HG03575 (cell line): ENCODE measurements around the gene TSPEAR.
"Not testable (repeated sequence)": the region's sequence is repeated elsewhere in the genome, so short reads cannot be mapped to it uniquely, and the experiment has no call there.

Experiments used
- ATAC-seq: cut with Tn5 transposase; IDR thresholded peaks from one replicate; pipeline ENCODE4 v1.9.1; 2021; ENCODE audit not compliant: unreplicated experiment, insufficient number of reproducible peaks, low FRiP score; ENCODE audit errors: extremely low read depth

Gene TSPEAR

DNA sequence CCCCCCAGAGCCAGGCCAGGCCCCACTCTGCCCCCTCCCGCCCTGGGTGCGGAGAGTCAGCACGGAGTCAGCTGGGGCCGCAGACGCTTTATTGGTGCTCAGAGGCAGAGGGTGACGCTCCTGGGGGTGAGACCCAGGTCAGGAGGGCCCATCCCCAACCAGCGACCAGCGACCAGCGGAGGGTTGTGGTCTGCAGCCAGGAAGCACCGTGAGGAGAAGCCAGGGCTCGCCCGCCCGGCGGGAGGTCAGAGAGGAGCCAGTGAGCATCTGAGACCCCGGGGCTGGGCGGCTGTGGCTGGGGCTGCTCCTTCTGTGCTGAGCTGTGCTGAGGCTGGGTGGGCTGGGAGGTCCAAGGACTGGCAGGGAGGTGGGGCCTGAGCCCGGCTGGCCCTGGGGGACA lies 161.1 kb downstream of the TSPEAR start:
- not testable (repeated sequence) for ATAC-seq

DNA sequence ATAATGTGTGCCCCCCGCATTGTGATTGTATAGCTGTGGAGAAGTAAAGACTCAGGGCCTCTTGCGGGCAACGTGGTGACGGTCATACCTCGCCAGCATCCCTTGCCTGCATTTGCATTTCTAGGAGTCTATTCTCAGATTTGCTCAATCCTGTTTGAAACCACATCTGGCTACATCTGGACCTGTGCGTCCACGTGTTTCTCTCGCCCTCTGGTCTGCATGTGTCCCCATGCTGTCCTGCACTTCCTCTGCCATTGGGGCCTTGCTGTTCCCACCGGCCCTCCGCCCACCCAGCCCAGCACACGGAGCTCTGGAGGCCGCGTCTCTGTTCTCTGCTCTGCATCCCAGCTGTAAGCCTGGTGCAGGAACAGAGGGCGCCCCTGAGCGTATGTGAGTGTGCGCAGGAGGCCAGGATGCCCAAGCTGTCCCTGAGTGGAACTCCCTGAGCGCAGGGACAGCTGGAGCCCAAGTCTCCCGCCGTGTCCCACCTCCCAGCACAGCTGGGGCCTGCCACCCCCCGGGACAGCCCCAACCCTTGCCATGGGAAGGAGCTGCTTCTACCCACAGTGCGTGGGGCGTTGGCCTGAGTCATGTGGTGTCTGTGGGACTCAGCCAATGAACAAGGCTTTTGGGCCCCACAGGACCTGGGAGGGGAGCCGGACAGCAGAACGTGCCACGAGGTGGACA lies 161.7 kb downstream of the TSPEAR start:
- ATAC-seq, result no peak

GRCh38 chr21:44548922-44549321 lies 162.4 kb downstream of the TSPEAR start:
- no peak for ATAC-seq

DNA sequence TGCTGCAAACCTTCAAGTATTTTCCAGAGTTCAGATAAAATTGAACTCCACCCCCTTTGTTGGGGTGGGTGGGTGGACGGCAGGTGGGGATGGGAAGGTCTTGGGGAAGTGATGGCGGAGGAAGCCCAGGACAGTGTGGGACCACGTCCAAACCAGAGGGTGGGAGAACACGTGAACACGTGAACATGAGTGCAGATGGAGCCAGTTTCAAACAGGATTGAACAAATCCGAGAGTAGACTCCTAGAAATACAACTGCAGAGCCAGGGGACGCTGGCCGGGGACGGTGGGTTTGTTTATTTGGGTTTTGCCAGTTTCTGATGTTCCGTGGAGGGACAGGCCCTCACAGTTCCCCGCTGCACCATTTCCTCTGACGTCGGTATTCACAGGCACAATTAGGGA lies 163.0 kb downstream of the TSPEAR start:
- ATAC-seq, result no peak

- ATAC-seq, result no peak
These were observed 163.6 kb downstream of the TSPEAR start for GRCh38 chr21:44547656-44548331.

DNA sequence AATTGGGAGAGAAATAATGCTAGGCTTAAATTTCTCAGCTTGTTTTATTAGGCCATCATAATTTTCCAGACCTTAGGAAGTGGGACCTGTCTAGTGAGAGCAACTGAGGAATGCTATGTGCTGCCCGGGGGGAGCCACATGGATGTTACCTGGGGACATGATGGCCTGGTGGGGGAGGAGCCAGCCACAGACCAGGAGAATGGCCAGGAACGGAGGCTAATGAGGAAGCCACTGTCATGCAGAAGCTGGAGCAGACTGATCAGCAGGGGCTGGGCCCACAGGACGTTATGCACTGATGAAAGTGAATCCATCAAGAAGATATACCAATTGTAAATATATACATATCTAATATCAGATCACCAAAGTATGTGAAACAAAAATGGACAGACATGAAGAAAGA lies 166.8 kb downstream of the TSPEAR start:
- no peak for ATAC-seq

- ATAC-seq, result no peak
These were observed 168.7 kb downstream of the TSPEAR start for GRCh38 chr21:44542716-44543115.

DNA sequence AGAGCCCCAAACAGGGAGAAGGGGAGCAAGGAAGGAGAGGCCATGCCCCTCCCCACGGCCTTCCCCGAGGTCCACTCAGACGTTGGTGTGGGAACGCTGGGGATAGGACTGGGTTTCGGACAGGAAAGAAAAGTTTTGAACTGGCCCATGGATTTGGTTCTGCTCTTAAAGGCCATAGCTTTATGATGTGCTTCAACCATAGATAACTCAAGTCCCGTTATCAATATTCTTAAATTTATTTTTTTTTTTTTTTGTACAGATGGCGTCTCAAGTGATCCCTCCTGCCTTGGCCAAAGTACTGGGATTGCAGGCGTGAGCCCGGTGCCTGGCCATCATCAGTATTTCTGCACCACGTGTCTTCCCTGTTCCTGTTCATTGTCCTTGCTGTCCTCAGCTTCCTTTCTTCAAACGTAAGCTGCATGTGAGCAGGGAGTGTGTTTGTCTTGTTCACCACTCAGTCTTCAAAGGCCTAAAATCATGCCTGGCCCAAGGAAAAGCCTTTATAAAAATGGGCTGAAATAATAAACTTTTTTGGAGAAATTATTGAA lies 170.6 kb downstream of the TSPEAR start:
- no peak for ATAC-seq

- ATAC-seq, result no peak
These were observed 171.2 kb downstream of the TSPEAR start, which contains the start of gene KRTAP10-1 for GRCh38 chr21:44539991-44540666. Gene KRTAP10-1, minus strand, starts transcription at chr21:44540195. Its CDS starts 45 bp downstream, at chr21:44540150.

DNA sequence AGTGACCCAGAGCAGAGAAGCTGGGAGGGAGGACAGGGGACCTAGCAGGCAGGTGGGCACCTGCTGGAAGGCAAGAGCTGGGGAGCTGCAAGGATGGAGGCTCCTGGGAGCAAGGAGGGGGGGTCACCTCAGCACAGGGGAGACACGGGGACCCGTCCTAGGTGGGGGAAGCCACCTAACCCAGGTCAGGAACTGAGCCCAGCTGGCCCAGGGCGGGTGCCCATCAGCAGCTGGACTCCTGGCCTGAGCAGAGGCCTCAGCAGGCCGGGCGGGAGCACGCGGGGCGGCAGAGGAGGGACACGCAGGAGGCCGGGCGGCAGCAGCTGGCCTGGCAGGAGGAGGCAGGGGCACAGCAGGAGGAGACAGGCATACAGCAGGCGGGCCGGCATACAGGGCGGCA lies 172.3 kb downstream of the TSPEAR start:
- no peak for ATAC-seq

- ATAC-seq, result no peak
These were observed 173.2 kb downstream of the TSPEAR start for GRCh38 chr21:44537930-44538911.

DNA sequence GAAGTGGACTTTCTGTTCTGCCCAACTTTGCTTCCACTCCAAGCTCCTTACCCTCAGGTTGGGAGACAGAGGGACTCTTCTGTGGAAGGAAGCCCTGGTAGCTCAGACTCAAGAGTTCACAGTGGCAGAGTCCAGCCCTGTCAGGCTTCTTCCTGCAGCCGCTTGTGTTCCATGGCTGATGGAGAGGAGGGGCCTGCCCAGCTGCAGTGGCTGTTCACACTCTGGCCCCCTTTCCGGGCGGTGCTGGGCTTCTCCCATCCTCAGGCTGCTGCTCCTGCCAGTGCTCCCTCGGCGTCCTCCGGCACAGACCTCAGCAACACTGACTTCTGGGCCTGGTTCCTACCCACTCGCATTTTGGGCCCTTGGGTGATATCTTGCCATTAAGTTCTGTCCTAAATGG lies 175.4 kb downstream of the TSPEAR start:
- ATAC-seq, result no peak

DNA sequence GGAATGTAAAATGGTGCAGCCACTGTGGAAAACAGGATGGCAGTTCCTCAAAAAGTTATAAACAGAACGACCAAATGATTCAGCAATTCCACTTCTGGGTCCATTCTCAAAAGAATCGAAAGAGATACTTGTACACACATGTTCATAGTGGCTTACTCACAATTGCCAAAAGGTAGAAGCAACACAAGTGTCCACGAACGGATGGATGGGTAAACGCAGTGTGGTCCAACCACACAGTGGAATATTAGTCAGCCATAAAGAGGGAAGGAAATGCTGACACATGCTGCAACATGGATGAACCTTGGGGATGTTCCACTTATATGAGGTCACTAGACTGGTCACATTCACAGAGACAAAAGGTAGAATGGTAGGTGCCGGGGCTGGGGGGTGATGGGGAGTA lies 176.7 kb downstream of the TSPEAR start:
- ATAC-seq, result no peak

DNA sequence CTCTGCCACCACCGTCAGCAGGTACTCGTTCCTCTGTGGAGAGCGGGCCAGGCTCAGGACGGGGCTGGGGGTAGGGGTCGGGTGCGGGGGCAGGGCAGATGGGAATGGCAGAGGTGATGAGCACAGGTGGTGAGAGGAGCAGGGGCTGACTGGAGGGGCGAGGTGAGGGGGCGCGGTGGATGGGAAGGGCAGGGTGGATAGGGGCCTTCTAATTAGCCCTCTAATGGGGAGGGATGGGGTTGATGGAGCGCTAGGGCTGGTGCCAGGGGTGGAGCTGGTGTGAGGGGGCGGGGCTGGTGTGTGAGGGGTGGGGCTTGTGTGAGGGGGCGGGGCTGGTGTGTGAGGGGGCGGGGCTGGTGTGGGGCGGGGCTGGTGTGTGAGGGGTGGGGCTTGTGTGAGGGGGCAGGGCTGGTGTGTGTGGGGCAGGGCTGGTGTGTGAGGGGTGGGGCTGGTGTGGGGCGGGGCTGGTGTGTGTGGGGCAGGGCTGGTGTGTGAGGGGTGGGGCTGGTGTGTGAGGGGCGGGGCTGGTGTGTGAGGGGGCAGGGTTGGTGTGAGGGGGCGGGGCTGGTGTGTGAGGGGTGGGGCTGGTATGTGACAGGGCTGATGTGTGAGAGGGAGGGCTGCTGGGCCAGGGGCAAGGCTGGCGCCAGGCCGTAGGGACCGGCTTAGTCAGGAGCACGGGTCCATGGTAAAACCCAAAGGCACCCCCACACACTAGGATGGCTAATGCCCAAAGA lies 177.3 kb downstream of the TSPEAR start:
- no peak for ATAC-seq

DNA sequence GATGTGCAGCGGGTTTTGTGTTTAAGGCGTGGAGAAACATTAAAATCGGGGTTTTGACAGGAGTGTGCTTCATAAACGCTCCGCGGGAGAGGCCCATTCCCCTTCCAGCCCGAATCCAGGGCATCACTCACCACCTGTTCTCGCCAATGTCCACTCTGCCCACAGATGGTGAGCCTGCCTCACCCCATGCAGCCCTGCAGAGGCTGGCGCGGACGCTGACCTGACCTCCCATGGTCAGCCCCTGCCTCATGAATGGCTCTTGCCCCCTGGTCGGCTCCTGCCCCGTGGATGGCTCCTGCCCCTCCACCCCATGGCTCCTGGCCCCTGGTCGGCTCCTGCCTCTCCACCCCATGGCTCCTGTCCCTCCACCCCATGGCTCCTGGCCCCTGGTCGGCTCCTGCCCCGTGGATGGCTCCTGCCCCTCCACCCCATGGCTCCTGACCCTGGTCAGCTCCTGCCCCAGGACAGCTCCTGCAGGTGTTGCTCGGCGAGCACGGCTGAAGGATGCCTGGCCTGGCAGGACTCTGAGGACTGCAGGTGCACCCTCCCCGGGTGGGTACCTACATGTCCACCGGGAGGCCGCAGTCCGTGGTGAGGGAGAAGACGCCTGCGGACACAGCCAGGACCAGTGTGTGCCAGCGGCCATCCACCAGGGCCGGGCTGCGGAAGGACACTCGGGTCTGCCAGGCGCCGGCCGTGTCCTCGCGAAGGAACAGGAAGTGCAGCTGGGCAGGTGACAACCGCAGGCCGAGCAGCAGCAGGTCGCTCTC lies 178.1 kb downstream of the TSPEAR start:
- no peak for ATAC-seq

GRCh38 chr21:44532712-44533111 lies 178.7 kb downstream of the TSPEAR start:
- ATAC-seq, result no peak
